GM19452 (cell line): ENCODE measurements around the gene GTF2H1.

ENCODE experiments used
- ATAC-seq: cut with Tn5 transposase; IDR thresholded peaks from one replicate; pipeline ENCODE4 v1.9.1; 2021; ENCODE audit not compliant: unreplicated experiment

GTF2H1 gene

DNA sequence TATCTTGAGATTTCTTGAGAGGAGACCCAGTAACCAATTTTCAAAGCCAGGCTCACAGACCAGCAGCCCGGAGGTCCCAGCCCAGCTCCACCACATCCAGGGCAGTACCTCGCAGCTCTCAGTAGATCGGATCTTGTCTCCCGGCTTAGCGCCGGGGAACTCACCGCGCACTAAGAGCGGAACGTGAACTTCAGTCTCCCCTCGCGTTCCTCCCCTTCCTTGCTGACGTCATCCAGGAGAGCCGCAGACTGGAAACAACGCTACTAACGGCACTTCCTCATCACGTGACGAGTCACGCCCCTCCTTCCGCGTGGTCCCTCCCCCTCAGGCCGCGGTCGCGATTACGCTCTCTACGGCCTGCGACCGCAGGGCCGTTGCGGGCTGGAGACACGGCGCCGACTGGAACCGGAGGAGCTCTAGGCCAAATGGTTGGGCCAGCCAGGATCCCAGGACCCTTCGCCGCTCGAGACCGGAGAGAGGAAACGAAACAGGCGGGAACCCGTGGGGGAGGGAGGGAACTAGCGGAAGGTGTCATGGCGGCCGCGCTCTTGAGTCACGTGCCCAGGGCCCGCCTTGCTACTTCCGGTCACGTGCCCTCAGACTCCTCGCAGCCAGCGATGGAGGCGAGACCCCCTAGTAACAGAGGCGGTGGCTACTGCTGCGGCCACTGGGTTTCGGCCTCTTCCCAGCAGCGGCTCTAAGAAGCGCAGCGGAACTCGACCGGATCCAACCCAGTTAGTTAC is at the start of gene GTF2H1, which contains the start of gene HPS5:
TSS of gene GTF2H1 (plus strand) at position 599 of the 743 bp plus-strand sequence. CDS start 10,508 bp downstream, outside the sequence.
TSS of gene HPS5 (minus strand) at position 172 of the 743 bp plus-strand sequence. CDS start 4,282 bp downstream, outside the sequence.
- peak; percentile 87 for ATAC-seq

DNA sequence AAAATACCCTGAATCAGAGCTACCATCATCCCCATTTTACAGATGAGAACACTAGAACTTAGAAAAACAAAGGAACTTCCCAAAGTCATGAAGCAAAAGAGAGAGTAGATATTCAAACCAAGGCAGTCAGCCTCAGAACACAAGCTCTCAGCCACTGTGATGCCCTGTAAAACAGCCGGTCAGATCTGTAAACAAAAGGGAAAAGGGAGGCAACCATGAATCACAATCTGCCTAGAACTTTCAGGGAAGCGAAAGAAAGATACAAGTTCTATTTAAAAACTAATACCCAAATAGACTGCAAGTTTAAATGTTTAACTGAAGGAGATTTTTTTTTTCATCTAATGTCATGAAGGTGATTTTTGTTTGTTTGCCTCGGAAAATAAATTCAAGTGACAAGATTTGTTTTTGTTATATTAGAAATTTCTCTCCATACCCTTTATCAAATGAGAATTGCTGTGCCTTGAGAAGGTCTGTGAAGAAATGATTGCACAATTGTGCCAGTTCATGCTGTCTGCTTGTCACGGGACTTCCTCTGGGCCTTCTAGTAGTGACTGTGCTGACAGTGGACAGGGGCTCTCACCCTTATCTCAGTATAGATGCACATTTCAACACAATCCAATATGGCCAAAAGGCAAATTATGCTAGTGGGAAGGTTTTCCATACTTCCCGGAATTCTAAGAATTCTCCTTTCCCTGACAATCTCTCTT is 44.6 kb upstream of the GTF2H1 start:
- no peak for ATAC-seq

GRCh38 chr11:18280438-18281045 is 41.8 kb upstream of the GTF2H1 start:
- peak; percentile 87 for ATAC-seq

GRCh38 chr11:18282626-18283025 is 39.7 kb upstream of the GTF2H1 start:
- ATAC-seq, result no peak

DNA sequence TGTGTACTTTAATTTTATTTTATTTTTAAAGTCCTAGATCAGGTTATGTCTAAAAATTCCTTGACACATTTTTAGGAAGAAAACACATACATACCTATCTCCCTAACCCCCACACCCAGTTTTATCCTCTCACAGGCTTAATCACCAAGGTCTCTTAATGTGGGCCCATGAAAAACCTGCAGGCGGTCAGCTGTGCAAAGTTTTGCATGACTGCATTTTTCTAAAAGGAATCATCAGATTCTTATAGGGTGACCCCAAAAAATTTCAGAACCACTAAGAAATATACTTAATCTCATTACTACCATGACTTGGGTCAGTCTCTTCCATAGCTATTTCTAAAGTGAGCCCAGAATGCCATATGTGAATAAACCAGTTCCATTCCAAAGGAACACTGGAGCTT is 36.5 kb upstream of the GTF2H1 start:
- no peak for ATAC-seq

DNA sequence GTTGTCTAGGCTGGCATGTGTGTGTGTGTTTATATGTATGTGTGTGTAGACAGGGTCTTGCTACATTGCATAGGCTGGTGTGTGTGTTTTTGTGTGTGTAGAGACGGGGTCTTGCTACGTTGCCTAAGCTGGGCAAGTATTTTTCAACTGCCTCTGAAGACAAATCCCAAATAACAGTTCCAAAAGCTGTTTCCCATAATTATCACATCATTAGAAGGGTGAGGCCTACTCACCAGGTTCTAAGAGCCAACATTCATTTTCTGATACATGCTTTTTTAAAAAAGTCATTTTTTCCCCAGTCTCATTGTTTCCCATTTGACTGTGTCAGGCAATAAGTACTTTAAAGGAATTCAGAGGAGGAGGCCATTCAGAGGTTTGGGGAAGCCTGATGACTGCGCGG is 33.5 kb upstream of the GTF2H1 start:
- ATAC-seq, result no peak

- peak; percentile 60 for ATAC-seq
These were observed 27.5 kb upstream of the GTF2H1 start for GRCh38 chr11:18294862-18295261.

GRCh38 chr11:18295316-18295715 is 27.1 kb upstream of the GTF2H1 start:
- ATAC-seq, result no peak

GRCh38 chr11:18299721-18300120 is 22.6 kb upstream of the GTF2H1 start:
- no peak for ATAC-seq

DNA sequence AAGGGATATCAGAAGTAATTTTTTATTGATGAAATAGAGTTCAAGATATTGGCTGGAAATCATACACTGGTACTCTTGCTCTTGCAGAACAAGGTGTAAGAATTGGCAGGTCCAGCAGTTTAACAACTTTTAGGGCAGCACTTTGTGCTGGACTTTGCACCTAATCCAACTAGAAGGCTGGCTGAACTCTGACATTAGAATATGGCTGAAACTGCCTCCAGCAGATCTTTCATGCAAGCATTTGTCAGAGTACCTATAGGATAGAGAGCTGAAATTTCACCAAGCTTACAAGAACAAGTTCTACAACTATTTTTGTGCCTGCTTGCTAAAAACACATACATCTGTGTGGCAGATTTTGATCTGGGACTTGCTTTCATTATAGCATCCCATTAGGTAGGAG is 17.6 kb upstream of the GTF2H1 start:
- ATAC-seq, result no peak

DNA sequence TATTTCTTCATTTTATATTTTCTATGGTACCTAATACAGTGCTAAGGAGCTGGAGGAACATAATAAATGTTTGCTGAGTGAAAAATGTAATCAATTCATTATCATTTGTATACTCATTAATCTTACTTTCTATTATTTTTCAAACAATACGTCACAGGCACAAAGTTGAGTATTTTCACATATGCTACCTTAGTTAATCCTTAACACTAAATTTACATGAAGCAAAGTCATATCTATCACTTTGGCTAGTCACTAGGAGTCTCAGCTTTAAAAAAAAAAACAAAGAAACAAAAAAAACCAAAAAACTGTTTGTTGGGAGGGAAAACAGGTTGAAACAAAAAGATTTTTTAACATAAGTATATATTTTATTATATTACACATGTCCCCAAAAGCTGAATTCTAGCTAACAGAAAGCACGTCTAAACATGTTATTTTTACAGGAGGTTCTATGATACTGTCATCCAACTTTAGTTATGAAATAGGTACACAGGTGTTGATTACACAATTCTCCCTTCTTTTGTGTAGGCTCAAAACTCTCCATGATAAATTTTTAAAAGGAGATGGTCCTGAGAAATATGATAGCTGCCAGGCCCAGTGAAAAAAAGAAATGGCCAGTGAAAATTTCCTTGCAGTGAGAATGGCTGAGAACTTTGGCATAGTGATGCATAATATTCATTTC is 14.8 kb upstream of the GTF2H1 start:
- ATAC-seq, result no peak

GRCh38 chr11:18308242-18308641 is 14.1 kb upstream of the GTF2H1 start:
- ATAC-seq, result no peak

DNA sequence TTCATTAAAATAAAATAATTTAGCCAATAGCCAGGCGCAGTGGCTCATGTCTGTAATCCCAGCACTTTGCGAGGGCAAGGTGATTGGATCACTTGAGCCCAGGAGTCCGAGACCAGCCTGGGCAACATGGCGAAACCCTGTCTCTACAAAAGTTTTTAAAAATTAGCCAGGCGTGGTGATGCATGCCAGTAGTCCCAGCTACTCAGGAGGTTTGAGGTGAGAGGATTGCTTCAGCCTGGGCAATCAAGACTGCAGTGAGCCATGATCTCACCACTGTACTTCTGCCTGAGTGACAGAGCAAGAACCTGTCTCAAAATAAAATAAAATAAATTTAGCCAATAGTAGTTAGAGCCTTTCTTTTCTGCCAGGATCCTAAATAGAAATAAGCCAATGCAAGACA is 12.7 kb upstream of the GTF2H1 start:
- no peak for ATAC-seq

DNA sequence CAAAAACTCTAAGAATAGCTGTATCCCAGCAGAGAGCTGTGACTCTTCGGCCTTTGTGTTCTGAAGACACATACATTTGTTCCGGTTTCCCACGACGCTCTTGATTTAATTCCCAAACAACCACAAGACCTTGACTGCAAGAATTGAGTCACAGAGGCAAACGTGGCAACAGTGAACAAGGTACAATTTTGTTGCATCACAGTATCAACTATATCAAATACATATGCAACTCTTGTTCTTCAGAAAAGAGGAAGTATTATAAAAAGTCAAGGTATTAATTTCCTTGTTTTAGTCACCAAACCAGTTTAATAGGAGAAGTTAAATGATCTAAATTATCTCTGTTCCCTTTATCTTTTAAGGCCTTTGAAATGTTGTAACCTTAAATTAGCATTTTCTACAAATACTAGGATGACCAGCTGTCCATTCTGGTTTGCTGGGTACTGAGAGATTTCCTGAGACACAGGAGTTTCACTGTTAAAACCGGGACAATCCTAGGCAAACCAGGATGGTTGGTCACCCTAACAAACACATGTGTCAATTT is 11.5 kb upstream of the GTF2H1 start:
- peak; percentile 76 for ATAC-seq

DNA sequence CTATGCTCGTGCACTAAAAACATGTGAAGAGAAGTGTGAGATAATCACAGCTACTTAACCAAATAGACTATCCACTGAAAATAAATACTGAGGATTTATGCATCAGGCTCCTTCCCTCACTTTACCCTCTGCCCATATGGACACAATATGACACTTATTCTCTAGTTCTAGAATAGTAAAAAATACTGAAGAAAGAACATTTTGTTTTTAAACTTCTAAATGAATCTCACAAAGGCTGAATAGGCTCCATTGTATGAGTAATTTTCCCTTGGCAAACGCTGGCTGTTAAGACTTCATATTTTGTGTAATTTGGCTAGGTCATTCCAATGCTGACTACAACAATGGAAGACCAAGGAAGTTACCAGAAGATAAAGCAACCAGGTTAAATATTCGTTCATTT is 10.4 kb upstream of the GTF2H1 start:
- ATAC-seq, result no peak

DNA sequence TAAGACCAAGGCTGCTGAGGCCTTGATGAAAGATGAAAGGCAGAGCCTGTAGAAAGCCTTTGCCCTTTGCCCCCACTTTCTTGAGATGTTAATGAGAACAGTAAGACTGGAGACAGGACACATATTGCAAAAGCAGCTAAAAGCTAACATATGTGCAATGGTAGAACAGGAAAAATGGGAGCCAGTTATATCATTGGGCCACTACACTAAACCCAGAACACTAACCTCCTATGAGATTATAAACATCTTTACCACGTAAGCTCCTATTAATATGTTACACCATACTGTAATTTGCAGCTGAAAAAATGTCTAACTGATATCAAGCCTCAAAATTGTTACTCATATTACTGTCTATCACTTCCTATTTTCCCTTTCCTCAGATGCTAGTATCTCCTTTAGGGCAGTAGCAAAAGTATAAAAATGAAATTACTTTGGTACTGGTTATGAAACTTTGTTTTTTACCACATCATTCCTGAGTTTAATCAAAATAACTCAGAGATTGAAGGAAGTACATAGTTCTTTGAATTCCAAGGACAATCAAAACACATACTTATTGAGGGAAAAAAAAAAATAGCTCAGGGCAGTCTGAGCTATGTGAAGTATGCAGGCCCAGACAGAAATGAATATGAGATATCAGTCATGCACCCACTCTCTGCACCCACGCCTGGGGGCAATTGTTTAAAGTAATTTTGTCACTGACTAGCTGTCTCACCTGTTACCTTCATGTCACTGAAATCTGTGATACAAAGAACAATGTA is 9.5 kb upstream of the GTF2H1 start:
- no peak for ATAC-seq

GRCh38 chr11:18313965-18314763 is 8.2 kb upstream of the GTF2H1 start:
- ATAC-seq, result no peak

DNA sequence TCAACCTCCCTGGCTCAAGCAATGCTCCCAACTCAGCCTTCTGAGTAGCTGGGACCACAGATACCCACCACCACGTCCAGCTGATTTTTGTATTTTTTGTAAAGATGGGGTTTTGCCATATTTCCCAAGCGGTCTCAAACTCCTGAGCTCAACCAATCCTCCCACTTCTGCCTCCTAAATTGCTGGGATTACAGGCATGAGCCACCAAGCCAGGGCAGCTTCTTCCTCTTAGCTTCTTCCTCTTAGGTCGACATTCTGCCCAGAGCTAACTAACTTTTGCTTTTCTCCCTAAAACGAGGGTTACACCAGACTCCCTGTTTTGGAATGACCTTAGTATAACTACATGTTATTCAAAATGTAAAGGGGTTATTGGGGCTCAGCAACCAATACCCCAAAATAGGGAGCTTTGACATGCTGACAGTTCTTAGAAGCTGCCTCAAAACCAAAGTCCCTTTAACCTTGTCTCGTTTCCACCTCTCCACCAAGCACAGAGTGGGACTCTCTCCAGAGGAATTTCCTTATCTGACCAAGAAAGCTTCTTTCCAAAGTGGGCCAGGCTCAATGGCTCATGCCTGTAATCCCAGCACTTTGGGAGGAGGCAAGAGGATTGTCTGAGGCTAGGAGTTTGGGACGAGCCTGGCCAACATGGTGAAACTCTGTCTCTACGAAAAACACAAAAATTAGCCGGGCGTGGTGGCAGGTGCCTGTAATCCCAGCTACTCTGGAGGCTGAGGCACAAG is 7.4 kb upstream of the GTF2H1 start:
- ATAC-seq, result no peak

DNA sequence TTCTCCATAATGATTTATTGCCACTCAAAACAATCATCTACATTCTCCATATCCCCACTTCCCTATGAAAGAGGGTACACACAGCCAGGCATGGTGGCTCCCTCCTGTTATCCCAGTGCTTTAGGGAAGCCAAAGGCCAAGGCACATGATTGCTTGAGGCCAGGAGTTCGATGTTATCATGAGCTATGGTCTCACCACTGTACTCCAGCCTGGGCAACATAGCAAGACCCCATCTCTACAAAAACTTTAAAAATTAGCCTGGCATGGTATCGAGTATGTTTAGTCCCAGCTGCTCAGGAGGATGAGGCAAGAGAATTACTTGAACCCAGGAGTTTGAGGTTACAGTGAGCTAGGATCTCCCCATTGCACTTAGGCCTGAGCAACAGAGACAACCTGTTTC is 6.5 kb upstream of the GTF2H1 start:
- no peak for ATAC-seq
